GM19240 (cell line): Measurements from ENCODE around the gene ST6GALNAC3.
"Not testable (repeated sequence)": the region's sequence is repeated elsewhere in the genome, so short reads cannot be mapped to it uniquely, and the experiment has no call there.

Experiments used
- DNase-seq: peaks from one replicate; pipeline ENCODE4 v3.0.0; 2011; ENCODE audit warnings: low spot score; ENCODE audit not compliant: insufficient read length

The ST6GALNAC3 gene

GRCh38 chr1:76335882-76336281 lies 261.3 kb downstream of the ST6GALNAC3 start:
- DNase-seq = no peak

DNA sequence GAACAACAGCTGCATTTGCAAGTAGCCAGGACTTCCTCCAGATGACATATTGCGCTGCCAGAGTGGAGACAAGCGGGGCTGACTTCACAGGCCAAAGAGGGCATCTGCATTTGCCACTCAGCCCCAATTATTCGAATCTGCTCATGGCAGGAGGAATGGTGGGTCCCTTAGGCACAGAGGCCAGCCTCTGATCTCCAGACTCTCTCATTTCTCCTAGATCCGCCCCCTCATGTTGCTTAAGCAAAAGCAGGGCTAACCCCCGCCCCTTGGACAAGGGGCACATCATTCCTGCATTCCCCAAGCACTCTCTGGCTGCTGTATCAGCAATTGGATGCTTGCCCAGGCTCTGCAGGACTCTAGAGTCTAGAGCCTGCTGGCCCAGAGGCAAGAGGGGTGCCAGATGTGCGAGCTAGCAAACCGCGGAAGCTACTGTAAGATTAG lies 262.4 kb downstream of the ST6GALNAC3 start:
- no peak for DNase-seq

DNA sequence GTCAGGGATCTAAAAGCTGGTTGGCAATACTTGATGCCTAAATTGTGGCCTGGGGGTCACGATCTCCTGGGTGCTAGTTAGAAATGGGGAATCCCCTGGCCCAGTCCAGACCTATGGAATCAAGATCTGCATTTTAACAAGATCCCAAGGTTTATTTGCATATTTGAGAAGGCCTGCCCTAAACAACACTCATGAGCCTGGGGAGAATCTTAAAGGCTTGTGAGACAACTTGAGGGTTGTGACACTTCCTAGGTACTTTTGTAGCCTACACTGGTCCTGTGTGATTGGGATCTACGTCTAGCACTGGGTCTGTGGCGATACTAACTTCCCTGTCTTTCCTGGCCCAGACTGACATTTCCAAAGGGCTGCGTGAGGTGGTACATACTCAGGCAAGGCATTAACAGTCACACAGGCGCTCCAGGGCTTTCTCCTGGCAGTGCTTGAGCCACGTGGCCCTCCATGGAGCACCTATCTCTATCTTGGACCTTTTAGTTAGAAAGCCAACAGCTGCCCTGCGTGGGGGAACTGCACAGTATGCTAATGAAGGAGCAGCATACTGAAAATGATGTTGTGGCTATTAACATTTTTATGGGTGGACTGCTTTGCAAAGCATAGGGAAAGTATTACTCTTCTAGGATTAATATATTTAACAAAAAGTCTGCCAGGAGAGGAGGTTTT lies 263.1 kb downstream of the ST6GALNAC3 start:
- no peak for DNase-seq

DNA sequence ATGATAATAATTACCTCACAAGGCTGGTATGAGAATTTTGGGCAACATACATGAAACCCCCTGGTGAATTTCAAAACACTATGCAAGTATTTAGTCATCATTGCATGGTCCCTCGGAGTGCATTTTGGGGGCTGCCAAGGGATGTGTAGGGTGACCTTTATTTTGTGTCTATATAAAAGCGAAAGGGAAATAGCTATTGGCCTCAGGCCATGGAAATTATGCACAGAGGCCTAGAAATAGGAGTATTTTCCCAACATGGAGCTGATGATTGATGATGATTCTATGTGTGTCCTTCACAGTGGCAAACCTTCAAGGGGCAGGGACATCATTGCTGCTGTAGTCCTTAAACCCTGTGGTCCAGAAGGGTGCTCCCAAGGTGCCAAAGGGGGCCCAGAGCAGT lies 265.5 kb downstream of the ST6GALNAC3 start:
- no peak for DNase-seq

DNA sequence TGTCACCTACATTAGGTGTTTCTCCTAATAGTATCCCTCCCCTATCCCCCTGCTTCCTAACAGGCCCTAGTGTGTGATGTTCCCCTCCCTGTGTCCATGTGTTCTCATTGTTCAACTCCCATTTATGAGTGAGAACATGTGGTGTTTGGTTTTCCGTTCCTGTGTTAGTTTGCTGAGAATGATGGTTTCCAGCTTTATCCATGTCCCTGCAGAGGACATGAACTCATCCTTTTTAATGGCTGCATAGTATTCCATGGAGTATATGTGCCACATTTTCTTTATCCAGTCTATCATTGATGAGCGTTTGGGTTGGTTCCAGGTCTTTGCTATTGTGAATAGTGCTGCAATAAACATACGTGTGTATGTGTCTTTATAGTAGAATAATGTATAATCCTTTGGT lies 267.3 kb downstream of the ST6GALNAC3 start:
- DNase-seq = not testable (repeated sequence)

DNA sequence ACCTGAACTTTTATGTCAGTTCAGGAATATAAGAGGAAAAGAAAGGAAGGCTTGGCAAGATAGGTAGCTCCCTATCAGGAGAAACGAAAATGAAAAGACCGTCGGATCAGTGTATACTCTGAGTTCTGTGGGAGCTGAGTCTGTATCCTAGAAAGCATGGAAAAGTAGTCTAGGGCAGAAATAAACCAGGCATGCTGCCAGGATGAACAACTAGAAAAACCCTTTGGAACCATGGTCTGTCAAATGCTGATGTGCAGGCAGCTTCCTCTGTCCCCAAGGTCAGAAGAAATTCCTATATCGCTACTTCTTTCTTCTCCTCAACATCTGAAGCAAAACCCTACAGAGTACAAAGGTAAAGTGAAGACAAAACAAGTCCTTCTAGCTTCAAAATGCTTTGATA lies 268.8 kb downstream of the ST6GALNAC3 start:
- DNase-seq = no peak

DNA sequence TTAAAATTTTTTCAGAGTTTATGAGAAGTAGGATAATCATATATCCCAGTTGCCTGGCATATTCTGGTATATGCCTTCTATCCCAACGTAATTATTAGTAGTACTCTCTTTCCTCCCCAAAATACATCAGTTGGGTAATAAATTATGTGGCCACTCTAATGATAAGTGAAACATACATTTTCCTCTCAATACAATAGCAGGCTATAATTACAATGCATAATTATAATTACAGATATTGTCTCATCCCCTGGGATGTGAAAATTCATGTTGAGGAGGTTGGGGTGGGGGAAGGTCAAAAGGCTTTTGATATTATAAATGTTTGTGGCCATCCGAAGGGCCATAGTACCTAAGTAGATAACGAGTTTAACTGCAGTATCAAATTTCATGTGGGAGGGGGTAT lies 277.1 kb downstream of the ST6GALNAC3 start:
- DNase-seq = no peak

DNA sequence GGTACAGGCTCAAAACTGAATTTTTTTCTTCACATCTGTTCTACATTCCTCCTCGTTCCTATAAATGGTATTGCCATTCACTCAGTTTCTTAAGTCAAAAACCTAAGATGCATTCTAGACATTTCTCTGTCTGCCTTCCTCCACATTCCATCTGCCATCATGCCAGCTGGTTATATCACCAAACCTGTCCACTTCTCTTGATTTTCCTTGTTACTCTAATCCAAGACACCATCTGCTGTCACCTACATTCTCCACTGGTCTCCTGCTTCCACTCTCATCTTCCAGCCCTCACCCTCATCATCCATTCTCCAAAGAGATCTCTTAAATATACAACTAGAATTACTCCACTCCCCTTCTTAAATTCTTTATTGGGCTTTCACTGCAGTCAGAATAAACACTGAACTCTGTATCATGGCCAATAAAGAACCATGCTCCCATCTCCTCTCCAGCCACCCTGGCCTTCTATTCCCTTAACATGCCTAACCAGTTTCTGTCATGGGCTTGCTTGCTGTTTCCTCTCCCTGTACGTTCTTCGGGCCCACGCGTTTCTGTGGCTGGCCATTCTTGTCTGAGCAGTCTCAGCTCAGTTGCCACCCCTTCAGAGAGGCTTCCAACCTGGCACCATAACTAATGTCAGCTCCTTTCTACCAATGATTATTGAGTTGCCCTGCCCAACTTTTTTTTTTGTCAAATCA lies 278.3 kb downstream of the ST6GALNAC3 start:
- no peak for DNase-seq

- no peak for DNase-seq
Observed at GRCh38 chr1:76354236-76354635, 279.7 kb downstream of the ST6GALNAC3 start.

GRCh38 chr1:76366726-76367125 lies 292.2 kb downstream of the ST6GALNAC3 start:
- no peak for DNase-seq

DNA sequence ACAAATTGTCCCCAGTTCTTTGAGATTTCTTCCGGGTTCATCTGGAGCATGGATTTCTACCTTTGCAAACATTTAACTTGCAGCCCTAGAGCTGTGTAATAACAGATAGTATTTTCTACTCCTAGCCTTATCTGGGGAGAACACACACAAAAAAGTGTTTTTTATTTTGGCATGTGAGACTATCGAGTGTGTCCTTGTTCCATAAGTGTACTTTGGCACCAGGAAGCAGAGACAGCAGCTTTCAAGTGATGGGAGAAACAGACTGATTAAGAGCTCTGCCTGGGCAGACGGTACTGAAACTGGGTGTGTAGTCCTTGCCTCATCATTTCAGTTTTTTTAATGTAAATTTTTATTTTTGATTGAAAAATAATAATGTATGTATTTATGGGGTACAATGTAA lies 297.4 kb downstream of the ST6GALNAC3 start:
- no peak for DNase-seq

GRCh38 chr1:76374086-76374485 lies 299.5 kb downstream of the ST6GALNAC3 start:
- DNase-seq = no peak

- DNase-seq = no peak
Observed at GRCh38 chr1:76377247-76377646, 302.7 kb downstream of the ST6GALNAC3 start.

DNA sequence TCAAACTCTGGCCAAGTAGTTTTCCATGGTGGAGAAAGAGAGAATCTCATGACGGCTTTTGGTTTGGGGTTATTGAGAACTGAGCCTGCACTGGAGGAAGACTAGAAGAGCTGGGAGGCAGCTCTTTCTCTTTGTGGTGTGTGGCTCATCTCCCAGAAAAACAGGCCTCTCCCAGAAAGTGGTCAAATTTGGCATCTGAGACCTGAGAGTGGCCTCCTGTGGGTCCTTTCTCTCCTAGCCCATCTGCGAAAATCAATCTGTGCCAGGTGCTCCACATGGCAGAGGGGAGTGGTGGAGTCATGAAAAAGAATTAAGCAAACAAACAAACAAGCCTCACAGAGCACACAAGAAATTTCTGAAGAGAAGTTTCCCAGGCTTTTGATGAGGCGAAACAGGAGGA lies 305.0 kb downstream of the ST6GALNAC3 start:
- no peak for DNase-seq

DNA sequence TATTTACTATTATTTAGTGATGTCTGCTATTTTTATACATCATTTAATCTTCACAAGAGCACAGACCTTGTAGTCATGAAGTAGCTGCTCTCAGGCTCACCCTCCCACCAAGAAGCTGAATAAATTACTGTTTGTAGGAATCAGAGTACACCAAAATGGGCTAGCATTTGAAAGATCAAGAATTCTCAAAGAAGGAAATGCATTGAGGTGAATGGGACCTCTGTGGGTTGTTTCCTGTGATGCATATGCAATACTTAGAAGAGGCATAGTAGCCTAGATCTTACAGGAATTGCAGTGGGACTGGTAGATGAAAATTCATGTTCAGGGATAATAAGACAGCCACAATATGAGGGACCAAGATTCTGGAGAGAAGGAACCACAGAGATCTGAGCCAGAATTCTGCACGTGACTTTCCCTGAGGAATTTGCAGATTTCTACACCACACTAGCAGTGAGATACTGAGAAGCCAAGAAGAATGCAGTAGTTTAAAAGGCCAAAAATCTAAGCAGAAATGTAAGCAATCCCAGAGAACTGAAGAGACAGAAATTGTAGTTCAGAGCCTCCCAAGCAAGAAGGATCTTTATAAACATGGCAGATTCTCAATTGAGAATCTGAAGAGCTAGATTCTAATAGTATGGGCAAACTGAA lies 307.0 kb downstream of the ST6GALNAC3 start:
- DNase-seq = no peak

GRCh38 chr1:76388261-76388660 lies 313.7 kb downstream of the ST6GALNAC3 start:
- no peak for DNase-seq

GRCh38 chr1:76390456-76390855 lies 315.9 kb downstream of the ST6GALNAC3 start:
- no peak for DNase-seq

GRCh38 chr1:76395059-76395458 lies 320.5 kb downstream of the ST6GALNAC3 start:
- no peak for DNase-seq

GRCh38 chr1:76402128-76402527 lies 327.6 kb downstream of the ST6GALNAC3 start:
- DNase-seq = no peak

- DNase-seq = no peak
Observed at GRCh38 chr1:76408303-76408702, 333.8 kb downstream of the ST6GALNAC3 start.

DNA sequence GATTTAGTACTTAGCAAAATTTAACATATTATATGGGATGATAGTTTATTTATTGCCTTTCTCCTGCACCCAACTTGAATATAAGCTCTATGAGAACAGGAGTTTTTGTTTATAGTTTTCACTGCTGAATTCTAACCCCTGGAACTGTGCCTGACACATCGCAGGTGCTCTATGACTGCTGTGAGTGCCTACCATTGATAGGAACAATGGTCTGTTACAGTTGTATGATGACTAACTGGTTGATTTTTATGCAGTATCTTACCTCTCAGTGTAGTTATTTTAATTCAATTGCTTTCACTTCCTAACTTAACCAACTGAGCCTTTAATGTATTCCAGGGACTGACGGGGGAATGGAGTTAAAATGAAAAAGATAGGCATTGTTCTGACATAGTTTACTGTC lies 336.0 kb downstream of the ST6GALNAC3 start:
- DNase-seq = no peak

DNA sequence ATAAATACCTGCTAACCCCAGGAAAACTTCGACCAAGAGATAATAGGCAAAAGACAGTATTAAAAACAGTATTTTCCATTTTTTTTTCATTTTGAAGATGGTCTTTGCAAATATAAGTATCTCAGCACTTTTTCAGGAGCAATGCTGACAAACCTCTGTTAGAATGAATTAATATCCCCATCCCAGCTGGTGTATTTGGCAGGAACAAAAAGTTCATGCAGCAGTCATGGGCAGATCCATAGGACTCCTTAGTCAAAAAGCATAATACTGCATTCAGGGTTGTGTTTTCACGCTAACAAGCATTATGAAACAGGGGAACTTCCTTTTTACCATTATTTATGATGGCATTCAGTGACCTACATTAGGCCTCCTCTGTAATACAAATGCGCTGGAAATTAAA lies 344.0 kb downstream of the ST6GALNAC3 start:
- DNase-seq = no peak

DNA sequence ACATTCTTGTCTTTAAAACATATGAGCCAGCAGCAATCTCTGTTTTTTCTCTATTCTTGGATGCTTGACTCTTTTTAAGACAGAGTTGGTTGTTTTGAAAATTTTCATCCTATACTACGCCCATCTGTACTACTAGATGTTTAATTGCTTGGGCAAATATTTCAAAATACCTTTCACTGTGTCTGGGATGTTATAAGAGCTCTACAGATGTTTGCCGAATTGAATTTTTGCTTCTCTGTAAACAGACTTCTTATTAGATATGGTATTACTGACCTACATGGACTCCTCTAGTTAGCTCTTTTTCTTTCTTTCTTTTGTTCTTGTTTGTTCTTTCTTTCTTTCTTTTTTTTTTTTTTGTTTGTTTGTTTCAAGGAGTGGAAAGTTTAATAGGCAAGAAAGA lies 345.1 kb downstream of the ST6GALNAC3 start:
- no peak for DNase-seq
